ENCODE results near the gene PRPF6.

DNA sequence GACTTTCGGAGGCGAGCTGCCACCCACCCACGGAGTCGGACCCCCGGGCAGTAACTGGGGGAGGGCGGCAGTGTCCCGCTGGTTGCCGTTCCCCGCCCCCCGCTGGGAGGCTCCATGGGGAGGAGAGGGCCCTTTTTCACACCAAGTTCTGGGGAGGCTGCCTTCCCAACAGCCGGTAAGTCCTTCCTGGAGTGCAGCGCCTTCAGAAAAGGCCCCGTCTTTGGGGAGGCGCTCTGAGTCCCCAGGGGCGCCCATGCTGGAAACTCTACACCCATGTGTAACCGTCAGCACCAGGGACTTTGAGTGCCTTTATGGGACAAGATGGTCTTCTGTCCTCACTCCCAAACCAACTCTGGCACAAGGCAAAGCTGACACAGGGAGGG lies 68.9 kb downstream of the PRPF6 start:
- TF ChIP-seq POLR2AphosphoS5 (IDR thresholded peaks at IDR 0.05; ENCODE audit: low read depth, low read length), result no peak
- no peak for TF ChIP-seq POLR2A (IDR thresholded peaks at IDR 0.05; ENCODE audit: low read depth, low read length)
